KG1 (cell line): ENCODE data around the gene HMG20A.

ENCODE experiments used
- DNase-seq: peaks from one replicate; lab custom pipeline; 2025; lab: John Stamatoyannopoulos, UW

HMG20A gene

GRCh38 chr15:77430652-77431051, 10.0 kb downstream of the HMG20A start:
- no peak for DNase-seq

- DNase-seq = no peak
Measured at GRCh38 chr15:77436822-77437221, 16.1 kb downstream of the HMG20A start.

- no peak for DNase-seq
Measured at GRCh38 chr15:77437264-77437663, 16.6 kb downstream of the HMG20A start.

- no peak for DNase-seq
Measured at GRCh38 chr15:77440378-77440999, 19.8 kb downstream of the HMG20A start.

GRCh38 chr15:77446840-77447390, 26.2 kb downstream of the HMG20A start:
- no peak for DNase-seq

GRCh38 chr15:77454265-77454664, 33.6 kb downstream of the HMG20A start:
- no peak for DNase-seq

- DNase-seq = no peak
Measured at GRCh38 chr15:77454951-77455350, 34.3 kb downstream of the HMG20A start.

GRCh38 chr15:77455696-77456321, 35.1 kb downstream of the HMG20A start:
- no peak for DNase-seq

GRCh38 chr15:77456746-77457145, 36.1 kb downstream of the HMG20A start:
- DNase-seq = no peak

GRCh38 chr15:77457191-77457904, 36.7 kb downstream of the HMG20A start:
- DNase-seq = no peak

GRCh38 chr15:77457905-77458265, 37.2 kb downstream of the HMG20A start:
- no peak for DNase-seq

- DNase-seq = no peak
Measured at GRCh38 chr15:77459031-77459430, 38.3 kb downstream of the HMG20A start.

- no peak for DNase-seq
Measured at GRCh38 chr15:77461486-77461885, 40.8 kb downstream of the HMG20A start.

- DNase-seq = no peak
Measured at GRCh38 chr15:77464129-77464865, 43.6 kb downstream of the HMG20A start.

GRCh38 chr15:77466521-77466920, 45.8 kb downstream of the HMG20A start:
- DNase-seq = no peak

GRCh38 chr15:77468896-77469295, 48.2 kb downstream of the HMG20A start:
- no peak for DNase-seq

- DNase-seq = no peak
Measured at GRCh38 chr15:77470235-77470634, 49.5 kb downstream of the HMG20A start.

GRCh38 chr15:77473328-77473727, 52.6 kb downstream of the HMG20A start:
- no peak for DNase-seq

GRCh38 chr15:77474310-77474988, 53.8 kb downstream of the HMG20A start:
- DNase-seq = no peak

GRCh38 chr15:77475001-77475400, 54.3 kb downstream of the HMG20A start:
- DNase-seq = no peak

- DNase-seq = no peak
Measured at GRCh38 chr15:77475898-77476297, 55.2 kb downstream of the HMG20A start.

- DNase-seq = no peak
Measured at GRCh38 chr15:77476995-77477394, 56.3 kb downstream of the HMG20A start.
